GM10266 (cell line): ENCODE measurements around the gene CPSF3.

Experiments used
- DNase-seq: peaks from one replicate; pipeline ENCODE4 v3.0.0; 2012; ENCODE audit errors: extremely low spot score
- TF ChIP-seq, protein P1 (sequence below): IDR thresholded peaks from 2 replicates; pipeline ENCODE4 v1.5.1; 2012; ENCODE audit warnings: mild to moderate bottlenecking, low read depth; ENCODE audit not compliant: control insufficient read depth, insufficient read depth; ENCODE audit errors: missing control alignments

The CPSF3 gene

DNA sequence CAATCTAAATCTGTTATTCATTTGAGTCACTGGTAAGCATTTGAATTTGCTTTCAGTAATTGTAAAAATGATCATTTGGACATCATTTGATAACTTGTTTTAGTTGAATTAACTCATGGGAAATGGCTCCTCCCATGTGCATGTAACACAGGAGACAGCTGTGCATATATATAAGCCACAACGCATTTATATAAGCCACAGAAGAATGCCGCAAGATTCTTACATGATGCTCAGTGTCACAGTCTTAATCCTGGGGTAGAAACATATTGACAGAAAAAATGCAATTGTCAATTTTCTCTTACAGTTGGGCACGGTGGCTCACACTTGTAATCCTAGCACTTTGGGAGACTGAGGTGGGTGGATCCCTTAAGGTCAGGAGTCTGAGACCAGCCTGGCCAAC is 37.6 kb downstream of the CPSF3 start:
- DNase-seq, result no peak
- TF ChIP-seq, protein P1, sequence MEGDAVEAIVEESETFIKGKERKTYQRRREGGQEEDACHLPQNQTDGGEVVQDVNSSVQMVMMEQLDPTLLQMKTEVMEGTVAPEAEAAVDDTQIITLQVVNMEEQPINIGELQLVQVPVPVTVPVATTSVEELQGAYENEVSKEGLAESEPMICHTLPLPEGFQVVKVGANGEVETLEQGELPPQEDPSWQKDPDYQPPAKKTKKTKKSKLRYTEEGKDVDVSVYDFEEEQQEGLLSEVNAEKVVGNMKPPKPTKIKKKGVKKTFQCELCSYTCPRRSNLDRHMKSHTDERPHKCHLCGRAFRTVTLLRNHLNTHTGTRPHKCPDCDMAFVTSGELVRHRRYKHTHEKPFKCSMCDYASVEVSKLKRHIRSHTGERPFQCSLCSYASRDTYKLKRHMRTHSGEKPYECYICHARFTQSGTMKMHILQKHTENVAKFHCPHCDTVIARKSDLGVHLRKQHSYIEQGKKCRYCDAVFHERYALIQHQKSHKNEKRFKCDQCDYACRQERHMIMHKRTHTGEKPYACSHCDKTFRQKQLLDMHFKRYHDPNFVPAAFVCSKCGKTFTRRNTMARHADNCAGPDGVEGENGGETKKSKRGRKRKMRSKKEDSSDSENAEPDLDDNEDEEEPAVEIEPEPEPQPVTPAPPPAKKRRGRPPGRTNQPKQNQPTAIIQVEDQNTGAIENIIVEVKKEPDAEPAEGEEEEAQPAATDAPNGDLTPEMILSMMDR, result no peak

DNA sequence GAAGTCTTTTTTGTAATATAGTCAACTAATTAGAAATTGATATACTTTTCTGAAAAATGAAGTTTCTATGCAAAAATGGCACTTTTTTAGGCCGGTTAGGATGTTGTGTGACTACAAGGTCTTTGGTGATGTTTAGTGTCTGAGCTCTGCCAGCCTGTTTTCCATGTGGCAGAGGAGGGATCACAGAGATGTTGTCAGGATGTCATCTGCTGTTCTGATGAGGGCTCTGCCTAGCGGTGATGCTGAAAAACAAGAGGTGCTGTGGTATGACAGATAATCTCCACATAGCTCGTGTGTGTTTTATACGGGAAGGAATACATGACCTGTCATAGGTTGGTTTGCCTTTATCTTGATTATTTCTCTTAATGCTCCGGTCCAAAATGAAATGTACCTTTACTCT is 38.9 kb downstream of the CPSF3 start:
- no peak for DNase-seq
- TF ChIP-seq, protein P1, result no peak

- TF ChIP-seq, protein P1, result no peak
- DNase-seq, result no peak
Observed at GRCh38 chr2:9462886-9463697, 39.6 kb downstream of the CPSF3 start.

DNA sequence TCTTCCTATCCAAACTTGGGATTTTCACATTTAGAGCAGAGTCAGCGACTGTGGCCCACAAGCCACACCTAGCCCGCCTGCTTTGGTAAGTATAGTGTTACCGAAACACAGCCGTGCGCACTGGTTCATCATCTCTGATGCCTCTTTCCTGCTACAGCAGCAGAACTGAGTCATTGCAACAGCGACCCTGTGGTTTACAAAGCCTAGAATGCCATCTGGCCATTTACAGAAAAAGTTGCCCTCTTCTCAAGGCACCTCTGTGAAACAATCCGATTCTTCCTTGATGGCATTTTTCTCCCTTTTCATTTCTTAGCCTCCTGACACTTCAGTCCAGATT is 40.2 kb downstream of the CPSF3 start:
- DNase-seq, result no peak

GRCh38 chr2:9465170-9465569 is 41.7 kb downstream of the CPSF3 start:
- DNase-seq, result no peak
- TF ChIP-seq, protein P1, result no peak

More for the DNA sequence above, 40.2 kb downstream of the CPSF3 start:
- TF ChIP-seq, protein P1, result no peak

- DNase-seq, result no peak
- TF ChIP-seq, protein P1, result no peak
Observed at GRCh38 chr2:9466147-9466683, 42.8 kb downstream of the CPSF3 start.

- DNase-seq, result no peak
- TF ChIP-seq, protein P1, result no peak
Observed at GRCh38 chr2:9467687-9468086, 44.2 kb downstream of the CPSF3 start.
